NCI-H526 (cell line): Measurements from ENCODE around the gene NDUFAF8.

ENCODE experiments used
- DNase-seq, 2 experiments: peaks; one replicate each; lab custom pipeline; 2025; lab: John Stamatoyannopoulos, UW

The NDUFAF8 gene

DNA sequence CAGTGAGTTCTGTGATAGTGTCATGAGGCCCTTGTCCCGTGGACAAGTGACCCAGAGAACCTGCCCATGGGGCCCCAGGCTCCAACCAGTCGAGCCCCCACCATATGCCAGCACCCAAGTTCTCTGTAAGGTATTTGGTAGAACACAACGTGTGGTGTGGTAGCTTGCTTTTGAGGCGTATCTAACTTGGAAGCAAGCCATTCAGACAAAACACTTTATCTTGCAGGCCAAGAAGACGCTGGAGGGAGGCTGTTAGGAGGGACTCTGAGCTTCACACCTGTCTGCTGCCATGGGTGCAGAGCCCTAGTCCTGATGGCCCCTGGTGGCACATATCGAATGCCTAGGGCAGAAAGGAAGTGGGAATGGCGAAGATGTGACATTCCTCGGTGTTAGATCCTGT lies 1.6 kb downstream of the NDUFAF8 start:
- no peak for DNase-seq

DNA sequence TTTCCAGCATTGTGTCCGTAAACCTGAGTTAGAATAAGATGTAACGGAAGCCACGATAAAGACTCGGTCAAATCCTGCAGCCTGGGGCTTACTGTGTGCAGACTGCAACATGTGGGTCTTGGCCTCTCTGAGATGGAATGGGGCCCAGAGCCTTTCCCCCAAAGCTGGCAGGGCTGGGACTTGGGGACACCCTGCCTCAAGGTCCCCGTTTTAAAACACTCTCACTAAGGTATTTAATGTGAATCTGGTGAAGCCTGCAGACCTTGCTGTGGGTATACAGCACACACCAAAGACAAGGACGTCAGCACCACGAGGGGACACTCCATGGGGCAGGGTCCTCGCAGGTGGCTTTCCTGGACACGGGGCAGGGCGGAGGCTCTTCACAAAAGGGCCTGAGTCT lies 2.1 kb downstream of the NDUFAF8 start:
- no peak for DNase-seq

DNA sequence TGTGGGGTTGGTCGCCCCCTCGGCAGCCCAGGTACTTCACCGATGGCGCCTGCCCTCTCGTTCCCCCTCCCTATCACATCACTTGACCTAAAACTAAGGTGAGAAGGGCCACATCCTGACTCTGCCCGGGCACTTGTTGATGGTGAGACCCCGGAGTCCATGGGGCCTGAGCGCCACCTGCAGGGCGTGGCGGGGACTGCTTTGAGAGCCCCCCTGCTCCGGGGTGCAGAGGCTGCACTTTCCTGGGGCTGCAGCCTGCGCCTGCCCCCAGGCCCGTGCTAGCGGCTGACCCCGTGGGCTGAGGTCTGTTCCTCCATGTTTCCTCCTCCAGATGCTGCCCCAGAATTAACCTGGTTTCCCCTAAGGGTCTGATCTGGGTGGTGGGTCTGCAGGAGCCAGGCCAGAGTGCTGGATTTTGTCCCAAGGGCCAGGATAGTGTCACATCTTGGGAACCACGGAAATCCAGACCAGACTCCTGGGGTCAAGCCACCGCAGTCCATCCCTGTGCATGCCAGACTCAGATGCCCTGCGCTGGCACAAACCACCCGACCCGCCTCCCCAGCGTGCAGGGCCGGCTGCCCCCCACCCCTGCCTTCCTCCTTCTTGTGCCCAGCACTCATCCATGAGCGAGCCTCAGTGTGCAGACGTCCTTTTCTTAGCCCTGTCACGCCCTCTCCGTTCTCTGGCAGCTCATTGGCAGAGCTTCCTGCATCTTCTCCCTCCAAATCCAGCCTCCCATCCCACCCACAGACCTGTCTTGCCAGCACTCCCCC lies 2.7 kb downstream of the NDUFAF8 start:
- DNase-seq = peak in 1 of 2 experiments; percentile 67

- DNase-seq = no peak
These were observed 3.6 kb downstream of the NDUFAF8 start for GRCh38 chr17:81242421-81243332.

GRCh38 chr17:81243333-81243664 lies 4.2 kb downstream of the NDUFAF8 start:
- no peak for DNase-seq

- DNase-seq = peak in 1 of 2 experiments; percentile 55
These were observed 5.4 kb downstream of the NDUFAF8 start for GRCh38 chr17:81244358-81245023.

GRCh38 chr17:81245024-81245664 lies 6.0 kb downstream of the NDUFAF8 start:
- peak in 1 of 2 experiments; percentile 38 for DNase-seq

DNA sequence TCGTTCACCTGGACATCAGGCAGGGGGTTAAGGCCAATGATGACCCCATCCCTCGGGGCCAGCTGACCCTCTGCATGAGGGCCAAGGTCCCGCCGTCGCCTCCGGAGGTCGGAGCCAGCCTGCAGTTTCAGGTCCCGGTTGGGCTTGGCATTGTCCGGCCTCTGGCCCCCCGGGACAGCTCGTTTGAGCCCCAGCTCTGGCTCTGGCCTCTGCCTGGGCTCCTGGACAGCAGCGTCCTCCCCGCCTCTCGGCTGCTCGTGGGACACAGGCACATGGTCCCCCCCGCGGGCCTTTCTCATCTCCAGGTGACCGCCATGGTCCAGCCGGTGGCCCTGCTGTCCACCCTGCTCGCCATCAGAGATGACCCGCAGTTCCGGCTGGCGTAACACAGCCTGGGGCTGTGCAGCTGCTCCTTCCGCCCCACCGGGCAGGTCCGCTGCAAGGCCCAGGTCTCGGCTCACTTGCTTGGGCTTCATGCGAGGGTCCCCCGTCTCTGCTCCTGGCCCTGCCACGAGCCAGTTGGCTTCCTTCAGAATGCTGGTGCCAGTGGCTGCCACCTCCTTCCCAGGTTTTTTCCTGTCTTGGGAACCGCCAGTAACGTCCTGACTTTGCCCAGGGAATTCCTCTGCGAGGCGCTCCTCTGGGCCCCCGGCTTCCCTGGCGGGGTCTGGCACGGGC lies 6.7 kb downstream of the NDUFAF8 start:
- no peak for DNase-seq

DNA sequence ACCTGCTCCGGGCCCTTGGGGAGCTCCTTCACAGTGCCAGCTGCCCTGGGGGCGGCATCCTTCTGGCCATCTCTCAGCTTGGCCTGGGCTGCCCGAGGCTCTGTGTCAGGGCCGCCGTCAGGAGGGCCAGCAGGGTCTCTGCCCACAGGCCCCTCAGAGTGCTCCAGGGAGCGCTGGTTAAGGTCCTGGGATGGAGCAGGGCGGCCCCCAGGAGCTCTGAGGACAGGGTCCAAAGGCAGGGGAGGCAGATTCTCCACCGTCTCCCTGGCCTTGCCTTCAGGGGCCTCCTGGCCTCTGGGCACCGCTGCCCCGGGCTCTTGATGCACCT lies 7.2 kb downstream of the NDUFAF8 start:
- DNase-seq = no peak

- no peak for DNase-seq
These were observed 7.7 kb downstream of the NDUFAF8 start for GRCh38 chr17:81246679-81247338.

DNA sequence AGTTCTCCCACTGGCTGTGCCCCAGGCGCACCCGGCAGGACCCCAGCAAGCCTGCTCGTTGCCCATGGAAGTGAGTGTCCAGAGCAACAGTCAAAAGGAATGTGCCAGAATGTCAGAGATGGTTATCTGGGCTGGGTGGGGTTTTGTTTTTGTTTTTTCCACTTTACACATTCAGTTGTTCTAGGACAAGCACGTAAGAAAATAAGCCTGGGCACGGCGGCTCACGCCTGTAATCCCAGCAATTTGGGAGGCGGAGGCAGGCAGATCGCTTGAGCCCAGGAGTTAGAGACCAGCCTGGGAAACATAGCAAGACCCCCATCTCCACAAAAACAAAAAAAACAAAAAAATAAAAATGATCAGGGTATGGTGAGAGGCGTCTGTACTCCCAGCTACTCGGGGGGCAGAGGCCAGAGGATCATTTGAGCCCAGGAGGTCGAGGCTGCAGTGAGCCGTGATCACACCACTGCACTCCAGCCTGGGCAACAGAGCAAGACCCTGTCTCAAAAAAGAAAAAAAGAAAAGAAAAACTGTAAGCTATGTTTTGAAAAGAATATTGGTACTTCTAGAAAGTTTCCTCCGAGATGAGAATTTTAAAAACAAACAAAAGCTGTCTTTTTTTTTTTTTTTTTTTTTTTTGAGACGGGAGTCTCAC lies 8.3 kb downstream of the NDUFAF8 start:
- DNase-seq = no peak

- DNase-seq = no peak
These were observed 9.5 kb downstream of the NDUFAF8 start for GRCh38 chr17:81248649-81249048.

- no peak for DNase-seq
These were observed 10.3 kb downstream of the NDUFAF8 start for GRCh38 chr17:81249223-81250040.

DNA sequence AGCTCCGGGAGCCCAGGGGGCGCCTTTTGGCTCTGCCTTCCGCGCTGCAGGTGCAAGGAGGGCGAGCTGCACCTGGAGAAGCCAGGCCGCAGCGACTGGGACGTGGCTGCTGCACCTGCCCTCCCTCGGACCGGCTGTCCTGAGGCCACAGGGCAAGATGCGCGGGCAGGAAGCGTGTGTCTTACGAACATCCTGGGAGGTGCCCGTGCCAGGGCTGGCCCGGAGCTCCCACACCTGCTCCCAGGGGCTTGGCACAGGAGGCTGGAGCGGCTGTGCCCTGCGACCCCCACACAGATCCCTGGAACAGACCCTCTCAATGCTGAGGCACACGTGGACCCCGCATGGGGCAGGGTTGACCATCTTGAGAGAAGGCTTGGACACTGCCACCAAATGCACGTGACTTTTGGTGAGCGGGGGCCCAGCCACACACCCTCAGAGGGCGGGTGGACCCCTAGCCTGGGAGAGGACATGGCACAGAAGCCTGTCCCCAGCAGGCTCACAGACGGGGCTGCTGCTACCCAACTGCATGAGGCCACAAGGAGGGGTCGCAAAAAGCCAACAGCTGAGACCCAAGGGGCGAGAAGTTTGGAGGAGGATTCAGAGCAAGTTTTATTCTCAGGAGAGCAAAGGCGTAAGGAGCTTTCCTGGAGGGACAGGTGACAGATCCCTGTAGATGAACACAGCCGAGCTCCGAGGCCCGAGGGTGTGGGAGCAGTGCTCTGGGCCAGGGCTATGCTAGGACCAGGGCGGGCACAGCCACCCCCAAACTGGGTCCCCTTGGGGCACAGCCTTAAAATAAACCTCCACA lies 11.4 kb downstream of the NDUFAF8 start:
- DNase-seq = no peak

DNA sequence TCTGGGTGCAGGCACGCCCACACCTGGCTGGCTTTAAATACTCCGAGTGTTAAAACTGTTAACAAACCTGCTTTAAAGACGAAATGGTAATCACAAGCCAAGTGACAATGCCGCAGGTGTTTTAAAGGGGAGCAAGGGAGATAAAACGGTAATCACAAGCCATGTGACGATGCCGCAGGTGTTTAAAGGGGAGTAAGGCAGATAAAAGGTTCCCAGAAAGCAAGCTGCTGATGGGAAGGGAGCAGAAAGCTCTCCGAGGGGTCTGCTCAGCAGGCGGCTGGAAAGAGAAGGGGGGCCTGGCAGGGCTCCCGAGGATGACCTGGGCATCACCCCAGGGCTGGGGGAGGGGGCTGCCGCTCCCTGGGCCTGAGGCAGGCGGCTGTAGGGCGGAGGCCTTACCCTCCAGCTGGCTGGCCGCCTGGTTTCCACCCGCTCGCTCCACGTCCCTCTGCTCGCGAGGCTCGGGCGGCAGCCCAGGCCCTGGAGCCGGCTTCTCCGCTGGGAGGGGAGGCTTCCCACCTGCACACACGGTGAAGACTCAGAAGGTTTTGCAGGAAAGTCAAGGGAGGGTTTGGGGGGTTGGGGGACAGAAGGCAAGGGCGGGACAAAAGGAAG lies 12.1 kb downstream of the NDUFAF8 start:
- peak; percentile 58 to 82 for DNase-seq

GRCh38 chr17:81251709-81252301 lies 12.7 kb downstream of the NDUFAF8 start:
- DNase-seq = peak; percentile 58 to 86

DNA sequence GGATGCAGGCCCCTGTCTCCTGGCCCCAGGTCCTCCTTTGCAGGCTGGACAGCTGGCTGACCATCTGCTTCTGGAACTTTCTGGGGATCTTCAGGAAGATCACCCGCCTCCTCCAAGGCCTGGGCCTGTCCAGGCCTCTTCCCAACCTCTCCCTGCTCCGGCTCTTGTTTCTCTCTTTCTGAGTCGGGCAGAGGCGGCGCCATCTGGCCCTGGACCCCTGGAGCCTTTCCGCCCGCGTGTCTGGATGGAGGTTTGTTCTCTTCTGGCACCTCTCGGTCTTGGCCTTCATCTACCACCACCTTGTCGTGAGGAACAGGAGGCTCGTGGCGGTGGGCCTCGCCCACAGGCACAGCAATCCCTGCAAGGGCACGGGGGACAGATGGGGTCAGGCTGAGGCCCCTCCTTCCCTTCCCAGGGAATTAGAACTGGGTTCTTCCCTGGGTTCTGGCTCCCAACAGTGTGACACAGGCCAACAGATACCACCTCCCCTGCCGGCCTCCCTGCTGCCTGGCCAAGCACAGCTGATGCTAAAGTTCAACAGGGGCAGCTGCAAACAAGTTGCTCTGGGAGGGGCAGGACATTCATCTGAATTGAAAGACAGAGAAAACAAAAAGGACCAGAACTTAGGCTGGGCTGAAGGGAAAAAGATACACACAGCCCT lies 13.3 kb downstream of the NDUFAF8 start:
- no peak for DNase-seq

GRCh38 chr17:81252987-81253329 lies 13.8 kb downstream of the NDUFAF8 start:
- no peak for DNase-seq
